HepG2 (cell line): ENCODE results near the gene CEBPG. TPM values are rescaled to one million over a fixed set of nuclear protein-coding genes. Genes with fewer than 3 reads are reported as not detected.

Experiments used
- AGO2 ChIP-seq: fragments of 200-400 bp; formaldehyde crosslinking; optimal IDR thresholded peaks from 2 replicates; pipeline ENCODE3; 2017; ENCODE audit warnings: mild to moderate bottlenecking, low read depth, low read length, moderate library complexity
- CBX2 ChIP-seq, 2 experiments: fragments of 200-600 bp in 1 of 2; sonication (generic); formaldehyde crosslinking in 1 of 2; IDR thresholded peaks; 2 replicates each; pipeline versions ENCODE4 v1.7.0 to v1.8.1; 2018 to 2022; ENCODE audit warnings: low read depth in 2 of 2, low read length in 1 of 2, mild to moderate bottlenecking in 1 of 2, missing genetic modification reagents in 1 of 2
- GABPB1 ChIP-seq: IDR thresholded peaks from 2 replicates; pipeline ENCODE4 v1.6.1; 2016; ENCODE audit warnings: mild to moderate bottlenecking, missing genetic modification reagents, moderate library complexity, missing compliant biosample characterization
- GATAD2A ChIP-seq: IDR thresholded peaks from 2 replicates; pipeline ENCODE4 v1.6.1; 2016
- KLF9 ChIP-seq: IDR thresholded peaks from 2 replicates; pipeline ENCODE4 v1.6.1; 2016; ENCODE audit warnings: low read depth
- KMT2A ChIP-seq: sonication (generic); formaldehyde crosslinking; IDR thresholded peaks from 2 replicates; pipeline ENCODE4 v1.4.0; 2020; ENCODE audit warnings: missing genetic modification reagents
- PHF8 ChIP-seq: sonication (generic); formaldehyde crosslinking; IDR thresholded peaks from 2 replicates; pipeline ENCODE4 v1.5.0; 2020; ENCODE audit warnings: missing genetic modification reagents
- SKI ChIP-seq: fragments of 450-650 bp; IDR thresholded peaks from one replicate; pipeline ENCODE4 v1.6.1; 2018; ENCODE audit warnings: mild to moderate bottlenecking; ENCODE audit not compliant: partially characterized antibody
- SMARCE1 ChIP-seq: fragments of 450-650 bp; IDR thresholded peaks from 2 replicates; pipeline ENCODE4 v1.6.1; 2017; ENCODE audit warnings: borderline replicate concordance
- SNAPC2 ChIP-seq: sonication (generic); formaldehyde crosslinking; IDR thresholded peaks from 2 replicates; pipeline ENCODE4 v1.8.1; 2022; ENCODE audit warnings: mild to moderate bottlenecking, missing genetic modification reagents
- TAF1 ChIP-seq: sonication (generic); formaldehyde crosslinking; IDR thresholded peaks from 2 replicates; pipeline ENCODE4 v1.4.0; 2020; ENCODE audit warnings: missing genetic modification reagents
- TERF1 ChIP-seq: sonication (generic); formaldehyde crosslinking; IDR thresholded peaks from 2 replicates; pipeline ENCODE4 v1.8.0; 2022; ENCODE audit warnings: mild to moderate bottlenecking, missing genetic modification reagents, moderate library complexity
- THAP8 ChIP-seq: sonication (generic); formaldehyde crosslinking; IDR thresholded peaks from 2 replicates; pipeline ENCODE4 v1.5.1; 2020; ENCODE audit warnings: missing genetic modification reagents, mild to moderate bottlenecking, borderline replicate concordance
- ZBTB39 ChIP-seq: sonication (generic); formaldehyde crosslinking; IDR thresholded peaks from 2 replicates; pipeline ENCODE4 v1.5.0; 2020; ENCODE audit warnings: missing genetic modification reagents
- ZBTB43 ChIP-seq: sonication (generic); formaldehyde crosslinking; conservative IDR thresholded peaks from 2 replicates; pipeline ENCODE4 v1.4.0; 2020; ENCODE audit warnings: missing genetic modification reagents
- ZBTB8A ChIP-seq: sonication (generic); formaldehyde crosslinking; IDR thresholded peaks from 2 replicates; pipeline ENCODE4 v1.4.0; 2020; ENCODE audit warnings: mild to moderate bottlenecking, low read depth, missing genetic modification reagents, borderline replicate concordance
- ZNF253 ChIP-seq: sonication (generic); formaldehyde crosslinking; IDR thresholded peaks from 2 replicates; pipeline ENCODE4 v1.8.0; 2022; ENCODE audit warnings: mild to moderate bottlenecking, missing genetic modification reagents, borderline replicate concordance
- ZNF275 ChIP-seq: sonication (generic); formaldehyde crosslinking; IDR thresholded peaks from 2 replicates; pipeline ENCODE4 v1.8.0; 2022; ENCODE audit warnings: missing genetic modification reagents, mild to moderate bottlenecking, inconsistent platforms, borderline replicate concordance
- ZNF382 ChIP-seq: sonication (generic); formaldehyde crosslinking; IDR thresholded peaks from 2 replicates; pipeline ENCODE4 v1.5.0; 2020; ENCODE audit warnings: missing genetic modification reagents, mild to moderate bottlenecking, borderline replicate concordance
- ZNF484 ChIP-seq: sonication (generic); formaldehyde crosslinking; IDR thresholded peaks from 2 replicates; pipeline ENCODE4 v1.5.1; 2020; ENCODE audit warnings: mild to moderate bottlenecking, low read depth, missing genetic modification reagents, borderline replicate concordance
- ZNF614 ChIP-seq: IDR thresholded peaks from 2 replicates; pipeline ENCODE4 v1.6.1; 2018; ENCODE audit warnings: missing biosample characterization, missing genetic modification reagents, inconsistent platforms, borderline replicate concordance
- ZNF616 ChIP-seq: sonication (generic); formaldehyde crosslinking; IDR thresholded peaks from 2 replicates; pipeline ENCODE4 v1.5.0; 2020; ENCODE audit warnings: low read depth, mild to moderate bottlenecking, missing genetic modification reagents
- ZSCAN30 ChIP-seq: sonication (generic); formaldehyde crosslinking; IDR thresholded peaks from 2 replicates; pipeline ENCODE4 v1.5.0; 2020; ENCODE audit warnings: mild to moderate bottlenecking, missing genetic modification reagents
- polyA plus RNA-seq, 8 experiments: library from polyadenylated mRNA; depleted of rRNA in 3 of 8; stranded (reverse) in 7 of 8; unstranded in 1 of 8; fragments of >200 nt; fragmentation: Illumina TruSeq in 4 of 8; extraction: Trizol in 4 of 8; gene quantifications; 2 replicates each; pipeline versions ENCODE4 v1.2.1 to v1.2.3, GENCODE V29; 2011 to 2016; ENCODE audit warnings: low read depth in 4 of 8, missing spikeins in 1 of 8, mixed read lengths in 1 of 8; ENCODE audit not compliant: insufficient read depth in 1 of 8
- total RNA-seq, 5 experiments: library from RNA; depleted of rRNA; stranded (reverse); fragments of >200 nt; fragmentation: Illumina TruSeq; extraction: Trizol; gene quantifications; 2 replicates each; pipeline ENCODE4 v1.2.3, GENCODE V29; 2016; ENCODE audit warnings: low read depth in 1 of 5

The CEBPG gene
- total and polyA plus RNA-seq, 2 of the 13 experiments (the other 11 are each of a cell fraction or from before 2014, with no cell fraction given): 25.7 to 34.3 TPM

- TF ChIP-seq ZSCAN30 (CRISPR knock-in tag) (no peak), THAP8 (no peak), GABPB1 (CRISPR knock-in tag) (peak; percentile 80; the same call in 1 of the 2 replicates), ZNF616 (CRISPR knock-in tag) (peak; percentile 65; the same call in 1 of the 2 replicates), ZNF484 (CRISPR knock-in tag) (no peak), SMARCE1 (no peak), CBX2 (IDR thresholded peaks at IDR 0.05; ENCODE audit: low read depth, low read length) (no peak), CBX2 (CRISPR knock-in tag; IDR thresholded peaks at IDR 0.05; ENCODE audit: low read depth) (no peak), ZNF253 (CRISPR knock-in tag) (no peak), PHF8 (peak; percentile 89), TAF1 (CRISPR knock-in tag) (peak; percentile 76; the same call in 1 of the 2 replicates), ZNF614 (CRISPR knock-in tag) (no peak; the same call in 1 of the 2 replicates), SNAPC2 (CRISPR knock-in tag) (no peak), KMT2A (peak; percentile 65; the same call in 1 of the 2 replicates), AGO2 (peak; percentile 84), TERF1 (CRISPR knock-in tag) (no peak), ZBTB39 (CRISPR knock-in tag) (peak; percentile 56; the same call in 1 of the 2 replicates), ZBTB43 (CRISPR knock-in tag) (0 out of 2 replicates have a peak, but pooled peaks have one; percentile 34), GATAD2A (peak; percentile 2; the same call in 1 of the 2 replicates), KLF9 (CRISPR knock-in tag) (no peak), ZNF275 (CRISPR knock-in tag) (0 out of 2 replicates have a peak, but pooled peaks have one; percentile 54), SKI (peak; percentile 58), ZBTB8A (CRISPR knock-in tag) (no peak), ZNF382 (CRISPR knock-in tag) (no peak)
Observed at GRCh38 chr19:33373453-33374235, at the start of gene CEBPG (continued).
